H9 (cell line): ENCODE data around the gene MSN. TPM values are rescaled to one million over a fixed set of nuclear protein-coding genes. Genes with fewer than 3 reads are reported as not detected.

Experiments
- DNase-seq: peaks from one replicate; pipeline ENCODE4 v3.0.0-alpha.2; 2017
- H2AFZ ChIP-seq: one replicate; pipeline ENCODE4 v1.6.1; 2013; ENCODE audit warnings: mild to moderate bottlenecking, low read length, control low read depth, moderate library complexity
- H2AK5ac ChIP-seq: 2 replicates; pipeline ENCODE4 v1.6.1; 2013; ENCODE audit warnings: low read length, control low read depth, mixed read lengths; ENCODE audit not compliant: insufficient read length
- H2BK120ac ChIP-seq: one replicate; pipeline ENCODE4 v1.6.1; 2013; ENCODE audit warnings: low read depth, mild to moderate bottlenecking, low read length, control low read depth, inconsistent platforms; ENCODE audit not compliant: poor library complexity, severe bottlenecking
- H2BK12ac ChIP-seq: 2 replicates; pipeline ENCODE4 v1.6.1; 2013; ENCODE audit warnings: low read length, control low read depth, mixed read lengths, low read depth; ENCODE audit not compliant: insufficient read length
- H2BK15ac ChIP-seq: 2 replicates; pipeline ENCODE4 v1.6.1; 2013; ENCODE audit warnings: low read depth, low read length, control low read depth
- H2BK20ac ChIP-seq: one replicate; pipeline ENCODE4 v1.6.1; 2013; ENCODE audit warnings: low read depth, mild to moderate bottlenecking, low read length, control low read depth, inconsistent platforms; ENCODE audit not compliant: poor library complexity, severe bottlenecking
- H2BK5ac ChIP-seq: 2 replicates; pipeline ENCODE4 v1.6.1; 2013; ENCODE audit warnings: low read length, control low read depth, mixed read lengths; ENCODE audit not compliant: insufficient read length
- H3K14ac ChIP-seq: 2 replicates; pipeline ENCODE4 v1.6.1; 2013; ENCODE audit warnings: low read length, control low read depth; ENCODE audit not compliant: insufficient read depth
- H3K18ac ChIP-seq: 2 replicates; pipeline ENCODE4 v1.6.1; 2013; ENCODE audit warnings: low read depth, mild to moderate bottlenecking, mixed read lengths, low read length, control low read depth; ENCODE audit not compliant: insufficient read length
- H3K23ac ChIP-seq: 2 replicates; pipeline ENCODE4 v1.6.1; 2013; ENCODE audit warnings: low read length, control low read depth, mixed read lengths, low read depth; ENCODE audit not compliant: insufficient read length
- H3K23me2 ChIP-seq: 2 replicates; pipeline ENCODE4 v1.6.1; 2013; ENCODE audit warnings: low read depth, mild to moderate bottlenecking, mixed read lengths, low read length, control low read depth; ENCODE audit not compliant: insufficient read length, poor library complexity, severe bottlenecking
- H3K27ac ChIP-seq: 2 replicates; pipeline ENCODE4 v1.5.1; 2013; ENCODE audit warnings: low read length, control low read depth, mixed read lengths, low read depth; ENCODE audit not compliant: insufficient read length
- H3K27me3 ChIP-seq: 2 replicates; pipeline ENCODE4 v1.6.1; 2013; ENCODE audit warnings: low read length, control low read depth, inconsistent platforms; ENCODE audit not compliant: insufficient read depth
- H3K4ac ChIP-seq: 2 replicates; pipeline ENCODE4 v1.6.1; 2013; ENCODE audit warnings: low read depth, mild to moderate bottlenecking, control low read depth, inconsistent platforms, low read length, moderate library complexity
- H3K4me1 ChIP-seq: 2 replicates; pipeline ENCODE4 v1.6.1; 2013; ENCODE audit warnings: low read length, control low read depth, inconsistent platforms; ENCODE audit not compliant: insufficient read depth
- H3K4me2 ChIP-seq: 2 replicates; pipeline ENCODE4 v1.6.1; 2013; ENCODE audit warnings: low read length, control low read depth, mixed read lengths; ENCODE audit not compliant: insufficient read length, insufficient read depth
- H3K56ac ChIP-seq: 2 replicates; pipeline ENCODE4 v1.6.1; 2013; ENCODE audit warnings: low read depth, mild to moderate bottlenecking, mixed read lengths, low read length, control low read depth; ENCODE audit not compliant: insufficient read length
- H3K79me1 ChIP-seq: 2 replicates; pipeline ENCODE4 v1.6.1; 2013; ENCODE audit warnings: low read depth, mild to moderate bottlenecking, moderate library complexity, low read length, control low read depth, inconsistent platforms; ENCODE audit not compliant: insufficient read depth, poor library complexity, severe bottlenecking
- H3K79me2 ChIP-seq: 2 replicates; pipeline ENCODE4 v1.6.1; 2013; ENCODE audit warnings: low read length, control low read depth, inconsistent platforms; ENCODE audit not compliant: insufficient read depth
- H3K9ac ChIP-seq: 2 replicates; pipeline ENCODE4 v1.6.1; 2013; ENCODE audit warnings: low read length, control low read depth, mixed read lengths; ENCODE audit not compliant: insufficient read length; ENCODE audit errors: extremely low read depth
- H3K9me3 ChIP-seq: one replicate; pipeline ENCODE4 v1.6.1; 2013; ENCODE audit warnings: low read depth, low read length, inconsistent platforms; ENCODE audit not compliant: control insufficient read depth
- H3T11ph ChIP-seq: one replicate; pipeline ENCODE4 v1.6.1; 2013; ENCODE audit warnings: mild to moderate bottlenecking, low read length, control low read depth, inconsistent platforms
- H4K20me1 ChIP-seq: one replicate; pipeline ENCODE4 v1.6.1; 2013; ENCODE audit not compliant: control insufficient read depth, insufficient read length, insufficient read depth
- H4K5ac ChIP-seq: 2 replicates; pipeline ENCODE4 v1.6.1; 2013; ENCODE audit warnings: low read depth, mild to moderate bottlenecking, mixed read lengths, low read length, control low read depth; ENCODE audit not compliant: insufficient read length
- H4K8ac ChIP-seq: replicated peaks from 2 replicates; pipeline ENCODE4 v1.6.1; 2013; ENCODE audit warnings: low read length, control low read depth, mixed read lengths, low read depth; ENCODE audit not compliant: insufficient read length
- H4K91ac ChIP-seq: 2 replicates; pipeline ENCODE4 v1.6.1; 2013; ENCODE audit warnings: low read depth, mild to moderate bottlenecking, moderate library complexity, mixed read lengths, low read length, control low read depth; ENCODE audit not compliant: insufficient read length
- H3K27ac Mint-ChIP-seq, 3 experiments: 2 replicates in 2 of 3; 3 replicates in 1 of 3; pipeline ENCODE4 v1.8.0; 2020 to 2021; ENCODE audit warnings: mixed read lengths in 3 of 3, mild to moderate bottlenecking in 1 of 3, moderate library complexity in 1 of 3
- H3K27me3 Mint-ChIP-seq: 2 replicates; pipeline ENCODE4 v1.8.0; 2021; ENCODE audit warnings: low read depth, mild to moderate bottlenecking, moderate library complexity, mixed read lengths
- H3K36me3 Mint-ChIP-seq, 3 experiments: 2 replicates in 2 of 3; 3 replicates in 1 of 3; pipeline ENCODE4 v1.8.0; 2020 to 2021; ENCODE audit warnings: low read depth in 3 of 3, mixed read lengths in 3 of 3; ENCODE audit not compliant: insufficient read depth in 1 of 3
- H3K4me1 Mint-ChIP-seq, 2 experiments: 2 replicates each; pipeline ENCODE4 v1.8.0; 2020; ENCODE audit warnings: mixed read lengths in 2 of 2
- H3K4me3 Mint-ChIP-seq, 2 experiments: 2 replicates in 1 of 2; 3 replicates in 1 of 2; pipeline ENCODE4 v1.8.0; 2020 to 2021; ENCODE audit warnings: mild to moderate bottlenecking in 2 of 2, mixed read lengths in 2 of 2, moderate library complexity in 1 of 2
- H3K9me3 Mint-ChIP-seq, 2 experiments: 2 replicates in 1 of 2; 3 replicates in 1 of 2; pipeline ENCODE4 v1.8.0; 2020; ENCODE audit warnings: mild to moderate bottlenecking in 2 of 2, mixed read lengths in 2 of 2, moderate library complexity in 1 of 2
- CTCF ChIP-seq: fragments of 200-600 bp; sonication (generic); conservative IDR thresholded peaks from 3 replicates; pipeline ENCODE4 v1.8.0; 2021; ENCODE audit warnings: antibody characterized with exemption, mild to moderate bottlenecking
- WGBS: extraction: QIAGEN DNeasy Blood & Tissue Kit; methylation state at CpG from one replicate; pipeline ENCODE4 v1.1.7; 2013; ENCODE audit warnings: missing lambda C conversion rate, low lambda C conversion rate, mixed read lengths; ENCODE audit not compliant: insufficient read length; ENCODE audit errors: extremely low coverage; 5-methylcytosine and 5-hydroxymethylcytosine counted together
- total RNA-seq: library from RNA; stranded (reverse); gene quantifications from 2 replicates; pipeline ENCODE4 v1.2.1, GENCODE V29; 2021

The MSN gene
- total RNA-seq, 1 experiment from 2014 or later, result 126 TPM

- H3K27me3 Mint-ChIP-seq, result no peaks in the 10 kb centered on the region
- DNase-seq, result no peak
- Histone ChIP-seq H3K14ac (no peak overlapping the region), H3K4me2 (no peak overlapping the region), H3K4me1 (no peaks in the 10 kb centered on the region), H4K20me1 (no peaks in the 10 kb centered on the region), H3K9me3 (peaks cover 26% of the 10 kb centered on the region), H3K23me2 (no peaks in the 10 kb centered on the region), H3K56ac (no peak overlapping the region), H3K9ac (no peak overlapping the region), H3K18ac (no peak overlapping the region), H2AFZ (no peak overlapping the region), H2AK5ac (no peak overlapping the region), H3K27me3 (no peaks in the 10 kb centered on the region), H4K91ac (no peak overlapping the region), H3T11ph (no peak overlapping the region), H2BK12ac (no peak overlapping the region), H2BK5ac (no peak overlapping the region), H3K27ac (no peak overlapping the region), H3K4ac (no peak overlapping the region), H2BK15ac (no peak overlapping the region), H2BK120ac (no peak overlapping the region), H3K79me1 (no peaks in the 10 kb centered on the region), H2BK20ac (no peak overlapping the region), H4K8ac (no peak overlapping the region), H3K79me2 (no peaks in the 10 kb centered on the region), H4K5ac (no peak overlapping the region), H3K23ac (no peak overlapping the region)
- TF ChIP-seq CTCF, result no peak
- no CpG with 5 or more reads among the region's 1 CpG for WGBS
- H3K4me3 Mint-ChIP-seq, result no peak overlapping the region
- no peak overlapping the region for H3K27ac Mint-ChIP-seq
- H3K36me3 Mint-ChIP-seq, result peaks cover 0 to 6% (median 2%) of the 10 kb centered on the region in 3 experiments; a peak in 3 of 7 replicates
- H3K4me1 Mint-ChIP-seq, result peaks cover 0 to 3% of the 10 kb centered on the region in 2 experiments; a peak in 2 of 4 replicates
- peaks cover 55 to 63% of the 10 kb centered on the region in 2 experiments for H3K9me3 Mint-ChIP-seq
Observed at GRCh38 chrX:65643531-65644052, 23.9 kb upstream of the MSN start.
